Measurements from ENCODE around the gene IFNA21.

The IFNA21 gene

GRCh38 chr9:21165516-21165915, 944 bp downstream of the IFNA21 start:
- Histone ChIP-seq H3K4me3 (ENCODE audit: low read depth, low read length) (no peak overlapping the region), H3K36me3 (ENCODE audit: control insufficient read depth, insufficient read depth, low read length) (no peaks in the 10 kb centered on the region), H3K27ac (no peak overlapping the region)

DNA sequence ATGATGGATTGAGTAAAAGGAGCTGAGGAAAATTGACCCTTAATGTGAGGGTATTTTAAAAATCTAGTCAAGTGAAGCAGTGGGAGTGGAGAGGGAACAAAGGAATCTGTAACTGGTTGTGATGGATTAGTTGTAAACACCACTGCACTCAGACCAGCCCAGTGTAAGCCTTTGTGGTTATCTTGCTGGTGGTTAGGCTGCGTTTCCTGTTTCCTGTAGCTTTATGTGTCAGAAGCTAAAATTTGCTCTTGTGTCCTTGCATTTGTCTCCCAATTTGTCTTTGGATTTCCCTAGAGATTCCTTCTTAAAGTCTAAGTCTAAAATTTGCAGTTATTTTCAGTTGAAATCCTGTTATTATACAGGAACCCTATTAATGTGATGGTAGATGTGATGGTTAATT, 6.3 kb downstream of the IFNA21 start:
- Histone ChIP-seq H3K4me2 (ENCODE audit: low read length) (no peak overlapping the region), H3K4me3 (ENCODE audit: low read depth, low read length) (no peak overlapping the region), H3K27ac (no peak overlapping the region), H3K4me1 (no peaks in the 10 kb centered on the region), H2AFZ (no peak overlapping the region), H3K79me2 (no peaks in the 10 kb centered on the region), H3K36me3 (ENCODE audit: control insufficient read depth, insufficient read depth, low read length) (no peaks in the 10 kb centered on the region), H3K9ac (no peak overlapping the region), H3K27me3 (ENCODE audit: control insufficient read depth, insufficient read depth, low read length) (no peaks in the 10 kb centered on the region), H3K9me3 (ENCODE audit: control insufficient read depth, low read length) (no peaks in the 10 kb centered on the region)
- TF ChIP-seq, protein P1, sequence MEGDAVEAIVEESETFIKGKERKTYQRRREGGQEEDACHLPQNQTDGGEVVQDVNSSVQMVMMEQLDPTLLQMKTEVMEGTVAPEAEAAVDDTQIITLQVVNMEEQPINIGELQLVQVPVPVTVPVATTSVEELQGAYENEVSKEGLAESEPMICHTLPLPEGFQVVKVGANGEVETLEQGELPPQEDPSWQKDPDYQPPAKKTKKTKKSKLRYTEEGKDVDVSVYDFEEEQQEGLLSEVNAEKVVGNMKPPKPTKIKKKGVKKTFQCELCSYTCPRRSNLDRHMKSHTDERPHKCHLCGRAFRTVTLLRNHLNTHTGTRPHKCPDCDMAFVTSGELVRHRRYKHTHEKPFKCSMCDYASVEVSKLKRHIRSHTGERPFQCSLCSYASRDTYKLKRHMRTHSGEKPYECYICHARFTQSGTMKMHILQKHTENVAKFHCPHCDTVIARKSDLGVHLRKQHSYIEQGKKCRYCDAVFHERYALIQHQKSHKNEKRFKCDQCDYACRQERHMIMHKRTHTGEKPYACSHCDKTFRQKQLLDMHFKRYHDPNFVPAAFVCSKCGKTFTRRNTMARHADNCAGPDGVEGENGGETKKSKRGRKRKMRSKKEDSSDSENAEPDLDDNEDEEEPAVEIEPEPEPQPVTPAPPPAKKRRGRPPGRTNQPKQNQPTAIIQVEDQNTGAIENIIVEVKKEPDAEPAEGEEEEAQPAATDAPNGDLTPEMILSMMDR (IDR thresholded peaks at IDR 0.05): no peak

More at GRCh38 chr9:21165516-21165915, 944 bp downstream of the IFNA21 start:
- Histone ChIP-seq H3K4me1 (no peaks in the 10 kb centered on the region), H3K9me3 (ENCODE audit: control insufficient read depth, low read length) (no peaks in the 10 kb centered on the region), H3K9ac (no peak overlapping the region), H3K4me2 (ENCODE audit: low read length) (no peak overlapping the region), H2AFZ (no peak overlapping the region), H3K79me2 (no peaks in the 10 kb centered on the region), H3K27me3 (ENCODE audit: control insufficient read depth, insufficient read depth, low read length) (no peaks in the 10 kb centered on the region)
- TF ChIP-seq, protein P1 (IDR thresholded peaks at IDR 0.05): no peak

GRCh38 chr9:21155501-21155900, 11.0 kb downstream of the IFNA21 start:
- Histone ChIP-seq H3K27ac (no peak overlapping the region), H3K36me3 (ENCODE audit: control insufficient read depth, insufficient read depth, low read length) (no peaks in the 10 kb centered on the region), H3K4me3 (ENCODE audit: low read depth, low read length) (no peak overlapping the region), H3K4me2 (ENCODE audit: low read length) (no peak overlapping the region), H3K9ac (no peak overlapping the region), H2AFZ (no peak overlapping the region), H3K27me3 (ENCODE audit: control insufficient read depth, insufficient read depth, low read length) (no peaks in the 10 kb centered on the region), H3K9me3 (ENCODE audit: control insufficient read depth, low read length) (no peaks in the 10 kb centered on the region), H3K4me1 (no peaks in the 10 kb centered on the region), H3K79me2 (no peaks in the 10 kb centered on the region)
- TF ChIP-seq, protein P1 (IDR thresholded peaks at IDR 0.05): no peak

GRCh38 chr9:21154018-21154608, 12.3 kb downstream of the IFNA21 start:
- no peaks in the 10 kb centered on the region for H3K79me2 ChIP-seq
- no peaks in the 10 kb centered on the region for H3K4me1 ChIP-seq
- H3K36me3 ChIP-seq (ENCODE audit: control insufficient read depth, insufficient read depth, low read length): no peaks in the 10 kb centered on the region
- no peak overlapping the region for H2AFZ ChIP-seq
- H3K4me2 ChIP-seq (ENCODE audit: low read length): no peak overlapping the region
- TF ChIP-seq, protein P1 (IDR thresholded peaks at IDR 0.05): no peak
- H3K4me3 ChIP-seq (ENCODE audit: low read depth, low read length): no peak overlapping the region
- no peak overlapping the region for H3K9ac ChIP-seq
- H3K27me3 ChIP-seq (ENCODE audit: control insufficient read depth, insufficient read depth, low read length): no peaks in the 10 kb centered on the region
- no peak overlapping the region for H3K27ac ChIP-seq
- H3K9me3 ChIP-seq (ENCODE audit: control insufficient read depth, low read length): no peaks in the 10 kb centered on the region

DNA sequence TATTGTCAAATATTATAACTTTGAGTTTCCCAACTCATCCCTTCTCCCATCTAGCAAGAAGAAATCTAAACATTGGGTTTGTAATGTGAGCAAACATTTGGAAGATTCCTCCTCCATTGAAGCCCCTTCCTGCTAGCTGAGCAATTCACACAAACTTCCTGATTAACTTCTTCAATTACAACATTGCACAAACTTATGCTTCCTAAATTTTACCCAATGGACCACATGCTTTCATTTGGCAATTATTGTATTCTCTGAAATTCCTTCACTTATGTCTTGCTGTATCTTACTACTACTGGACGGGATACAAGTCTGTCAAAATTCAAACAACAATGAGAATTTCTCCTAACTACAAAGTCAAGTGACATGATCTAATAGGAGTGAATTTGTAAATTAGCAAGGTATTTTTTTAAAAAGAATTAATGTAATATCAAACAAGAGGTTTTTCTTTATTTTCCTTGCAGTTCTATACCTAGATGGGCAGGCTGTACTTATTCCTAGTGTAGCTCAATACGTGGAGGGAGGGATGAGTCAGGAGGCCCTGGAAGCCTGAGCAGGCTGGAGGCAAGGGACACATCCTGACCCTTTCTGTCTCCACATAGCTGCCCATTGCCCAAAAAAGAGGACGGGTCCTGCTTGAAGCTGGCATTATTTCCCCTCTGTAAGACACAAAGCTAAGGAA, 13.0 kb downstream of the IFNA21 start:
- no peaks in the 10 kb centered on the region for H3K27me3 ChIP-seq (ENCODE audit: control insufficient read depth, insufficient read depth, low read length)
- H3K4me2 ChIP-seq (ENCODE audit: low read length): no peak overlapping the region
- no peaks in the 10 kb centered on the region for H3K9me3 ChIP-seq (ENCODE audit: control insufficient read depth, low read length)
- H2AFZ ChIP-seq: no peak overlapping the region
- no peak overlapping the region for H3K9ac ChIP-seq
- H3K4me3 ChIP-seq (ENCODE audit: low read depth, low read length): no peak overlapping the region
- no peaks in the 10 kb centered on the region for H3K4me1 ChIP-seq
- H3K36me3 ChIP-seq (ENCODE audit: control insufficient read depth, insufficient read depth, low read length): no peaks in the 10 kb centered on the region
- TF ChIP-seq, protein P1 (IDR thresholded peaks at IDR 0.05): no peak
- H3K79me2 ChIP-seq: no peaks in the 10 kb centered on the region
- H3K27ac ChIP-seq: no peak overlapping the region
